CD4-positive, alpha-beta T cell (primary cell): ENCODE results near the gene PRKG1. TPM values are rescaled to one million over a fixed set of nuclear protein-coding genes. Genes with fewer than 3 reads are reported as not detected.

ENCODE experiments used
- ATAC-seq: fragments of 200-7000 bp; cut with Tn5 transposase; one replicate; pipeline ENCODE4 v1.10.0; 2022; ENCODE audit warnings: mild to moderate bottlenecking; ENCODE audit not compliant: poor library complexity
- CTCF ChIA-PET: fragments of 350-600 bp; sonication (Branson Sonifier 250); formaldehyde crosslinking; loops from one replicate; lab custom pipeline; 2021; ENCODE audit warnings: antibody characterized with exemption, inconsistent platforms; lab: Charles Lee
- POLR2A ChIA-PET: fragments of 350-600 bp; sonication (Branson Sonifier 250); formaldehyde crosslinking; loops from one replicate; lab custom pipeline; 2021; ENCODE audit warnings: antibody characterized with exemption, inconsistent platforms; lab: Charles Lee
- DNase-seq, 14 experiments: peaks; one replicate each; pipeline ENCODE4 v3.0.0-alpha.2; 2013 to 2020; ENCODE audit warnings: mixed read lengths in 2 of 14
- H3K27ac ChIP-seq, 2 donors: one replicate each; pipeline versions ENCODE4 v1.5.1 to v1.7.0; 2013; ENCODE audit warnings: low read length in 2 of 2, low read depth in 1 of 2, mild to moderate bottlenecking in 1 of 2
- H3K27me3 ChIP-seq, 2 experiments: 1 replicate in 1 of 2; 2 replicates in 1 of 2; pipeline versions ENCODE4 v1.6.1 to v1.7.0; 2013; ENCODE audit warnings: low read length in 2 of 2, control low read depth in 1 of 2, mild to moderate bottlenecking in 1 of 2, moderate library complexity in 1 of 2; ENCODE audit not compliant: insufficient read depth in 2 of 2, control insufficient read depth in 1 of 2
- H3K36me3 ChIP-seq: one replicate; pipeline ENCODE4 v1.6.1; 2013; ENCODE audit warnings: low read length, control low read depth; ENCODE audit not compliant: insufficient read depth
- H3K4me1 ChIP-seq: one replicate; pipeline ENCODE4 v1.6.1; 2013; ENCODE audit warnings: low read length, control low read depth; ENCODE audit not compliant: insufficient read depth
- H3K4me3 ChIP-seq: one replicate; pipeline ENCODE4 v1.5.1; 2013; ENCODE audit warnings: mild to moderate bottlenecking, low read length, moderate library complexity
- H3K9me3 ChIP-seq, 2 experiments: 1 replicate in 1 of 2; 2 replicates in 1 of 2; pipeline versions ENCODE4 v1.6.1 to v1.7.0; 2013; ENCODE audit warnings: low read length in 2 of 2, mild to moderate bottlenecking in 2 of 2, control low read depth in 1 of 2, moderate library complexity in 1 of 2; ENCODE audit not compliant: control insufficient read depth in 1 of 2, insufficient read depth in 1 of 2
- H3K27ac Mint-ChIP-seq: one replicate; pipeline ENCODE4 v1.8.0; 2020; ENCODE audit warnings: mixed read lengths
- H3K27me3 Mint-ChIP-seq: one replicate; pipeline ENCODE4 v1.8.0; 2021; ENCODE audit warnings: mixed read lengths
- H3K36me3 Mint-ChIP-seq: one replicate; pipeline ENCODE4 v1.8.0; 2021; ENCODE audit warnings: low read depth, mixed read lengths
- H3K4me1 Mint-ChIP-seq: one replicate; pipeline ENCODE4 v1.8.0; 2021; ENCODE audit warnings: low read depth, mixed read lengths
- H3K4me3 Mint-ChIP-seq: one replicate; pipeline ENCODE4 v1.8.0; 2020; ENCODE audit warnings: mild to moderate bottlenecking, mixed read lengths
- H3K9me3 Mint-ChIP-seq: one replicate; pipeline ENCODE4 v1.8.0; 2020; ENCODE audit warnings: mixed read lengths
- intact Hi-C, 2 experiments: fragments of 100-400 bp; cut with DNase I in 1 of 2; cut with micrococcal nuclease in 1 of 2; formaldehyde crosslinking; loops; one replicate each; pipeline versions ENCODE4 v1.15.1 to v1.9.0; 2023 to 2025; cut with DNase I, micrococcal nuclease
- total RNA-seq, 174 experiments: library from RNA in 2 of 174; stranded (reverse) in 2 of 174; gene quantifications; one replicate each; pipeline ENCODE4 v1.2.3 and lab custom pipeline; 2021 to 2026
- TF ChIP-seq, protein P1 (sequence below): fragments of 200-600 bp; IDR thresholded peaks from one replicate; pipeline ENCODE4 v1.8.0; 2022; ENCODE audit warnings: antibody characterized with exemption, mild to moderate bottlenecking

The PRKG1 gene
- total RNA-seq, 2 experiments from 2014 or later = 0.31 TPM; not detected in 1

DNA sequence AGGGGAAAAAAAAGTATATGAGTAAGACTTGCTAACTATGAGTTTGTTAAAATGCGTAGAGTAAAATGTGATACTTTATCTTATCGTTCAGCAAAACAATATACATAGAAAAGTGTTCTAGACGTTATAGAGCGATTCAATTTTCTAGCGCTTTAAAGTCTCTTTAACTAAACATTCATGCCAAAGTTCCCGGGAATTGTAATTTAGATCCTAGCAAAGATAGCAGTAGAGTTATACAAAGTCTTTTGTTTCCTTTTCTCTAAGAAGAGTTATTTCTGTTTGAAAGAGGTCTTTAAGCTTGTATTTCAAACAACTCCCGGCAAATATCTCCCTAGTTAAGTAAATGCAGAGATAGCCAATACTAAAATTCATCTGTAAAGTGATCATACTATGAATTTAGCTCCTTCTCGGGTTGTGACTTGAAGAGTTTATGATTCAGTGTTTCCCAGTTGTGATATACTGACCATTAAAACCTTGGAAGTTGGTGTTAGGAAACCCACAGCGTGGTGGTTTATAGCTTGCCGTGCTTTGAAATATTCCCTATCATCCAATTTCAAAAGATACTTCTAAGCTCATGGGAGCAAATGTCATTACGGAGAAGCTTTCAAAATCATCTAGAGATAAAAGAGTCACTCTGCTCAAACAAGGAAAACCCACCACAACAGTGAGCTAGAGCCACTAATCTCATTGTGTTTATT, 453.4 kb downstream of the PRKG1 start:
- Mint-ChIP-seq H3K27ac (no peak overlapping the region), H3K4me3 (no peak overlapping the region), H3K4me1 (no peaks in the 10 kb centered on the region), H3K9me3 (no peaks in the 10 kb centered on the region), H3K27me3 (no peaks in the 10 kb centered on the region), H3K36me3 (no peaks in the 10 kb centered on the region)
- Histone ChIP-seq H3K27me3 (no peaks in the 10 kb centered on the region), H3K4me1 (no peaks in the 10 kb centered on the region), H3K27ac (no peak overlapping the region), H3K4me3 (no peak overlapping the region), H3K36me3 (no peaks in the 10 kb centered on the region), H3K9me3 (no peaks in the 10 kb centered on the region)
- ATAC-seq (no peak), DNase-seq (no peak)
- CTCF ChIA-PET = no interaction called here
- POLR2A ChIA-PET = no interaction called here
- intact Hi-C loops = no loop called here
- TF ChIP-seq, protein P1, sequence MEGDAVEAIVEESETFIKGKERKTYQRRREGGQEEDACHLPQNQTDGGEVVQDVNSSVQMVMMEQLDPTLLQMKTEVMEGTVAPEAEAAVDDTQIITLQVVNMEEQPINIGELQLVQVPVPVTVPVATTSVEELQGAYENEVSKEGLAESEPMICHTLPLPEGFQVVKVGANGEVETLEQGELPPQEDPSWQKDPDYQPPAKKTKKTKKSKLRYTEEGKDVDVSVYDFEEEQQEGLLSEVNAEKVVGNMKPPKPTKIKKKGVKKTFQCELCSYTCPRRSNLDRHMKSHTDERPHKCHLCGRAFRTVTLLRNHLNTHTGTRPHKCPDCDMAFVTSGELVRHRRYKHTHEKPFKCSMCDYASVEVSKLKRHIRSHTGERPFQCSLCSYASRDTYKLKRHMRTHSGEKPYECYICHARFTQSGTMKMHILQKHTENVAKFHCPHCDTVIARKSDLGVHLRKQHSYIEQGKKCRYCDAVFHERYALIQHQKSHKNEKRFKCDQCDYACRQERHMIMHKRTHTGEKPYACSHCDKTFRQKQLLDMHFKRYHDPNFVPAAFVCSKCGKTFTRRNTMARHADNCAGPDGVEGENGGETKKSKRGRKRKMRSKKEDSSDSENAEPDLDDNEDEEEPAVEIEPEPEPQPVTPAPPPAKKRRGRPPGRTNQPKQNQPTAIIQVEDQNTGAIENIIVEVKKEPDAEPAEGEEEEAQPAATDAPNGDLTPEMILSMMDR = no peak

DNA sequence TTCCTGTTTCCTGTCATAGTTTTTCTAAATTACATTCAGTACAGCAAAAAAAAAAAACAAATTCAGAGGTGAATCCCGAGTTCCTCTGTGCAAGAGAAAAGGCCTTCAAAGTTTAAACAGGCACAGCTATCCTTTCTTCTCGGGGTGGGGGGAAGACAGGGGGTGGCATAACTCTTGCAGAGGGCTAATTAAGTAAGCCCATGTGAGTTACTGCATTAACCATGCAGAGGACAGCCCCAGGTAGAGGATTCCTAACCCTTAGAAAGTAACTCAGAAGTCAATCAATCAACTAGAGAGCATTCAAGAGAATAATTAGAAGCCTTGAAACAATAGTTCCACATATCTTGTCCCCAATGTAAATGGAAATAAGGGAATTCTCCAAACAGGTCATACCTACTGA, 454.2 kb downstream of the PRKG1 start:
- intact Hi-C loops = no loop called here
- H3K27me3 Mint-ChIP-seq = no peaks in the 10 kb centered on the region
- H3K4me1 Mint-ChIP-seq = no peaks in the 10 kb centered on the region
- H3K9me3 ChIP-seq = no peaks in the 10 kb centered on the region
- no peaks in the 10 kb centered on the region for H3K9me3 Mint-ChIP-seq
- POLR2A ChIA-PET = no interaction called here
- no peaks in the 10 kb centered on the region for H3K36me3 ChIP-seq
- no peak overlapping the region for H3K27ac ChIP-seq
- H3K36me3 Mint-ChIP-seq = no peaks in the 10 kb centered on the region
- CTCF ChIA-PET = no interaction called here
- no peaks in the 10 kb centered on the region for H3K4me1 ChIP-seq
- DNase-seq (no peak), ATAC-seq (no peak)
- H3K4me3 ChIP-seq = no peak overlapping the region
- no peak overlapping the region for H3K4me3 Mint-ChIP-seq
- H3K27me3 ChIP-seq = no peaks in the 10 kb centered on the region
- no peak overlapping the region for H3K27ac Mint-ChIP-seq
- TF ChIP-seq, protein P1 = no peak

DNA sequence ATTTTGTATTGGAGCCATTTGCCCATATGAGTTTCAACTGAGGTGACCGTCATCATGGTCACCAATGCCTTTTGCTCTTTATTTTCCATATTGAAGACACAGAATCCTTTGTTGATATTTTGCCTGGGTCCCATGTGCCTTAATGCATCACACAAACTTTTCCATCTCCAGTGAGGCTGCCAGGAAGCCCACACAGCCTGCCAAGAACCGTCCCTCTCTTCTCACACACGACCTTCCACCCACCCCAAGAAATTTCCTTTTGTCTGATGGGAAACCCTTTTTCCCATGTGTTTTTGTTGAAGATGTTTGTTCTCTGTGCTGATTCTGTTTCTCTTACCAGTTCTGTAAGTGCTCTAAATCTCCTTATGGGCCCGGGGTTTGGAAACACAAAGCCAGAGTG, 456.3 kb downstream of the PRKG1 start:
- no peak for ATAC-seq
- no peak overlapping the region for H3K27ac Mint-ChIP-seq
- no peaks in the 10 kb centered on the region for H3K27me3 Mint-ChIP-seq
- H3K4me1 ChIP-seq = no peaks in the 10 kb centered on the region
- no peak for DNase-seq
- no peaks in the 10 kb centered on the region for H3K36me3 Mint-ChIP-seq
- H3K9me3 Mint-ChIP-seq = no peaks in the 10 kb centered on the region
- intact Hi-C loops = no loop called here
- no peak overlapping the region for H3K27ac ChIP-seq
- ChIA-PET CTCF (no interaction called here), POLR2A (no interaction called here)
- no peak overlapping the region for H3K4me3 Mint-ChIP-seq
- H3K36me3 ChIP-seq = no peaks in the 10 kb centered on the region
- TF ChIP-seq, protein P1 = no peak
- H3K4me1 Mint-ChIP-seq = no peaks in the 10 kb centered on the region
- H3K4me3 ChIP-seq = no peak overlapping the region
- H3K9me3 ChIP-seq = no peaks in the 10 kb centered on the region
- no peaks in the 10 kb centered on the region for H3K27me3 ChIP-seq
